ENCODE measurements around the gene BICC1. TPM values are rescaled to one million over a fixed set of nuclear protein-coding genes. Genes with fewer than 3 reads are reported as not detected.

Gene BICC1
- total RNA-seq, 2 experiments from 2014 or later: not detected

DNA sequence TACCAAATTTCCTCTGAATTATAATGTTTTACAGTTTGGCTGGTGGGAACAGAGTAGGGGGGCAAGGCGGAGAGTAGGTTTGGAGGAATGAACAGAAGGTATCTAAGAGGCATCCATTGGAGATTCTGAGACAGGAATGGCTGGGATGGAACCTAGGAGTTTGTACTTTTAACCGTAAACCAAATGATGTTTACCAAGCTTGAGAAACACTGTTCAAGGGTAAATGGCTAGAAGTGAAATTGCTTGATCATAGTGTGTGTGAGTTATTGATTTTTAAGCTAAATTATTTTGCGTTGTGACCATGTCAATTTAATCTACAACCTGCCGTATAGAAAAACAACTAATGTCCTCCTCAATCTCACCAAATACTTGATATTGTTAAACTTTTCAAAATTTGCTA is 357.4 kb downstream of the BICC1 start:
- CTCF ChIA-PET: no interaction called here
- Mint-ChIP-seq H3K9me3 (ENCODE audit: low read depth) (no peaks in the 10 kb centered on the region), H3K4me3 (no peak overlapping the region), H3K27me3 (no peaks in the 10 kb centered on the region), H3K4me1 (no peaks in the 10 kb centered on the region), H3K27ac (no peak overlapping the region), H3K36me3 (ENCODE audit: low read depth) (no peaks in the 10 kb centered on the region)
- no peak for ATAC-seq
- no peak for DNase-seq
- POLR2A ChIA-PET: no interaction called here
- intact Hi-C loops (cut with DNase I, micrococcal nuclease): no loop called here

GRCh38 chr10:58873161-58873560 is 360.5 kb downstream of the BICC1 start:
- no peaks in the 10 kb centered on the region for H3K9me3 Mint-ChIP-seq (ENCODE audit: low read depth)
- H3K27me3 Mint-ChIP-seq: no peaks in the 10 kb centered on the region
- H3K4me3 Mint-ChIP-seq: no peak overlapping the region
- no peak overlapping the region for H3K27ac Mint-ChIP-seq
- H3K36me3 Mint-ChIP-seq (ENCODE audit: low read depth): no peaks in the 10 kb centered on the region
- no peaks in the 10 kb centered on the region for H3K4me1 Mint-ChIP-seq
- ChIA-PET POLR2A (no interaction called here), CTCF (no interaction called here)
- intact Hi-C loops (cut with DNase I, micrococcal nuclease): no loop called here
- DNase-seq: no peak
- no peak for ATAC-seq

Other genes starting within 250 kb of the BICC1 start
- 1 to 10 TPM; 7.1 to 8.1 TPM for gene IPMK, start 245.0 kb upstream of the BICC1 start, total RNA-seq
- 10 to 100 TPM; 29.9 to 49.2 TPM for gene CISD1, start 243.7 kb upstream of the BICC1 start, total RNA-seq
- 10 to 100 TPM; 12.7 to 15.3 TPM for gene UBE2D1, start 177.9 kb upstream of the BICC1 start, total RNA-seq
- gene TFAM, start 127.5 kb upstream of the BICC1 start, total RNA-seq: 100 to 1,000 TPM; 108 to 112 TPM

All from activated CD4-positive, alpha-beta T cell treated with anti-CD3 and anti-CD28 coated beads for 36 hours (primary cell).